GM23248 (cell line): ENCODE measurements around the gene CERT1.

Source experiments
- EZH2 ChIP-seq: fragments of 200-600 bp; sonication (generic); IDR thresholded peaks from 2 replicates; pipeline ENCODE4 v1.6.1; 2018; ENCODE audit warnings: antibody characterized with exemption, mild to moderate bottlenecking; ENCODE audit not compliant: insufficient read depth, poor library complexity, severe bottlenecking
- EZH2phosphoT487 ChIP-seq: fragments of 200-600 bp; sonication (generic); IDR thresholded peaks from 2 replicates; pipeline ENCODE4 v1.6.1; 2018; ENCODE audit warnings: antibody characterized with exemption, moderate library complexity, mild to moderate bottlenecking, low read depth; ENCODE audit not compliant: insufficient read depth

GRCh38 chr5:75356719-75357118, 154.7 kb downstream of the CERT1 start:
- TF ChIP-seq EZH2 (no peak), EZH2phosphoT487 (no peak)
